ENCODE measurements around the gene KDM5B. TPM values are rescaled to one million over a fixed set of nuclear protein-coding genes. Genes with fewer than 3 reads are reported as not detected.
"Not testable (repeated sequence)": the region's sequence is repeated elsewhere in the genome, so short reads cannot be mapped to it uniquely, and the experiment has no call there.

The KDM5B gene
- total RNA-seq, 2 experiments from 2014 or later, result 38.4 to 39.4 TPM

GRCh38 chr1:202762019-202762418 is 46.2 kb downstream of the KDM5B start:
- no peaks in the 10 kb centered on the region for H3K9me3 Mint-ChIP-seq
- H3K4me3 Mint-ChIP-seq, result no peak overlapping the region
- peaks cover 24% of the 10 kb centered on the region for H3K36me3 Mint-ChIP-seq
- CTCF ChIA-PET, result interaction anchor here (0.6 to 1.4 kb wide), 2 partner anchors 238 to 1025 kb away, joined by 3 read pairs; no protein-coding TSS in a partner anchor
- H3K27ac Mint-ChIP-seq, result no peak overlapping the region
- no peak for DNase-seq
- no peaks in the 10 kb centered on the region for H3K27me3 Mint-ChIP-seq
- POLR2A ChIA-PET, result no interaction called here
- no peaks in the 10 kb centered on the region for H3K4me1 Mint-ChIP-seq (ENCODE audit: low read depth)
- intact Hi-C loops (cut with micrococcal nuclease), result no loop called here

GRCh38 chr1:202760589-202760988 is 47.6 kb downstream of the KDM5B start:
- ChIA-PET POLR2A (no interaction called here), CTCF (interaction anchor here (1.1 kb wide), 1 partner anchor 10 kb away, joined by 3 read pairs; no protein-coding TSS in a partner anchor)
- no peak overlapping the region for H3K27ac Mint-ChIP-seq
- no peak for DNase-seq
- no peaks in the 10 kb centered on the region for H3K9me3 Mint-ChIP-seq
- H3K4me1 Mint-ChIP-seq (ENCODE audit: low read depth), result no peaks in the 10 kb centered on the region
- H3K27me3 Mint-ChIP-seq, result no peaks in the 10 kb centered on the region
- H3K4me3 Mint-ChIP-seq, result no peak overlapping the region
- peaks cover 26% of the 10 kb centered on the region for H3K36me3 Mint-ChIP-seq
- intact Hi-C loops (cut with micrococcal nuclease), result no loop called here

GRCh38 chr1:202756391-202756790 is 51.8 kb downstream of the KDM5B start:
- ChIA-PET POLR2A (no interaction called here), CTCF (no interaction called here)
- H3K9me3 Mint-ChIP-seq, result no peaks in the 10 kb centered on the region
- no peak for DNase-seq
- H3K4me3 Mint-ChIP-seq, result no peak overlapping the region
- H3K27ac Mint-ChIP-seq, result no peak overlapping the region
- intact Hi-C loops (cut with micrococcal nuclease), result no loop called here
- no peaks in the 10 kb centered on the region for H3K27me3 Mint-ChIP-seq
- no peaks in the 10 kb centered on the region for H3K4me1 Mint-ChIP-seq (ENCODE audit: low read depth)
- H3K36me3 Mint-ChIP-seq, result peaks cover 31% of the 10 kb centered on the region

- peaks cover 31% of the 10 kb centered on the region for H3K36me3 Mint-ChIP-seq
- CTCF ChIA-PET, result no interaction called here
These were observed 53.9 kb downstream of the KDM5B start for GRCh38 chr1:202754293-202754692.

GRCh38 chr1:202752774-202753173 is 55.4 kb downstream of the KDM5B start:
- intact Hi-C loops (cut with micrococcal nuclease), result loop anchor here (5.0 kb wide), 1 partner anchor 100 kb away; no protein-coding TSS in a partner anchor
- POLR2A ChIA-PET, result no interaction called here

More at GRCh38 chr1:202754293-202754692, 53.9 kb downstream of the KDM5B start:
- Mint-ChIP-seq H3K27me3 (no peaks in the 10 kb centered on the region), H3K4me3 (no peak overlapping the region), H3K9me3 (no peaks in the 10 kb centered on the region), H3K27ac (no peak overlapping the region), H3K4me1 (ENCODE audit: low read depth) (no peaks in the 10 kb centered on the region)
- POLR2A ChIA-PET, result interaction anchor here (0.7 kb wide), 1 partner anchor 344 kb away, joined by 3 read pairs; no protein-coding TSS in a partner anchor
- DNase-seq, result no peak
- intact Hi-C loops (cut with micrococcal nuclease), result loop anchor here (5.0 kb wide), 1 partner anchor 98 kb away; no protein-coding TSS in a partner anchor

GRCh38 chr1:202750761-202751160 is 57.5 kb downstream of the KDM5B start:
- ChIA-PET CTCF (interaction anchor here (0.9 to 3.5 kb wide), 7 partner anchors 10 to 249 kb away, joined by 3 to 13 read pairs (median 4); no protein-coding TSS in a partner anchor), POLR2A (no interaction called here)
- Mint-ChIP-seq H3K4me3 (no peak overlapping the region), H3K27me3 (no peaks in the 10 kb centered on the region), H3K9me3 (no peaks in the 10 kb centered on the region), H3K27ac (no peak overlapping the region), H3K36me3 (peaks cover 36% of the 10 kb centered on the region), H3K4me1 (ENCODE audit: low read depth) (no peaks in the 10 kb centered on the region)
- intact Hi-C loops (cut with micrococcal nuclease), result loop anchor here (2.0 to 5.0 kb wide), 2 partner anchors 102 to 248 kb away; no protein-coding TSS in a partner anchor
- no peak for DNase-seq

More at GRCh38 chr1:202752774-202753173, 55.4 kb downstream of the KDM5B start:
- H3K27me3 Mint-ChIP-seq, result no peaks in the 10 kb centered on the region
- H3K9me3 Mint-ChIP-seq, result no peaks in the 10 kb centered on the region
- no peaks in the 10 kb centered on the region for H3K4me1 Mint-ChIP-seq (ENCODE audit: low read depth)
- no peak for DNase-seq
- no peak overlapping the region for H3K27ac Mint-ChIP-seq
- peaks cover 36% of the 10 kb centered on the region for H3K36me3 Mint-ChIP-seq
- no peak overlapping the region for H3K4me3 Mint-ChIP-seq
- CTCF ChIA-PET, result interaction anchor here (1.0 to 3.5 kb wide), 4 partner anchors 99 to 247 kb away, joined by 3 to 13 read pairs (median 3); no protein-coding TSS in a partner anchor

GRCh38 chr1:202750024-202750423 is 58.2 kb downstream of the KDM5B start:
- intact Hi-C loops (cut with micrococcal nuclease), result loop anchor here (2.0 to 5.0 kb wide), 2 partner anchors 102 to 249 kb away; no protein-coding TSS in a partner anchor
- Mint-ChIP-seq H3K4me1 (ENCODE audit: low read depth) (no peaks in the 10 kb centered on the region), H3K36me3 (peaks cover 38% of the 10 kb centered on the region), H3K27me3 (no peaks in the 10 kb centered on the region), H3K9me3 (peaks cover under 1% of the 10 kb centered on the region), H3K4me3 (no peak overlapping the region), H3K27ac (no peak overlapping the region)
- POLR2A ChIA-PET, result no interaction called here
- CTCF ChIA-PET, result interaction anchor here (0.7 to 3.5 kb wide), 5 partner anchors 10 to 250 kb away, joined by 3 to 13 read pairs (median 3); partner anchors contain the start of gene PCAT6
- no peak for DNase-seq

GRCh38 chr1:202745323-202745888 is 62.8 kb downstream of the KDM5B start:
- Mint-ChIP-seq H3K9me3 (peaks cover 4% of the 10 kb centered on the region), H3K36me3 (peaks cover 54% of the 10 kb centered on the region), H3K4me3 (no peak overlapping the region), H3K27ac (no peak overlapping the region), H3K27me3 (no peaks in the 10 kb centered on the region), H3K4me1 (ENCODE audit: low read depth) (no peaks in the 10 kb centered on the region)
- intact Hi-C loops (cut with micrococcal nuclease), result no loop called here
- no peak for DNase-seq
- ChIA-PET CTCF (interaction anchor here (0.8 kb wide), 1 partner anchor 293 kb away, joined by 3 read pairs; no protein-coding TSS in a partner anchor), POLR2A (no interaction called here)

GRCh38 chr1:202744770-202745169 is 63.5 kb downstream of the KDM5B start:
- H3K9me3 Mint-ChIP-seq; H3K27ac Mint-ChIP-seq; H3K4me1 Mint-ChIP-seq (ENCODE audit: low read depth); POLR2A ChIA-PET; CTCF ChIA-PET; H3K27me3 Mint-ChIP-seq; DNase-seq; H3K4me3 Mint-ChIP-seq; intact Hi-C loops (cut with micrococcal nuclease): not testable (repeated sequence)
- H3K36me3 Mint-ChIP-seq, result peaks cover 54% of the 10 kb centered on the region

GRCh38 chr1:202742496-202742895 is 65.7 kb downstream of the KDM5B start:
- ChIA-PET POLR2A (no interaction called here), CTCF (no interaction called here)
- Mint-ChIP-seq H3K36me3 (peaks cover 48% of the 10 kb centered on the region), H3K4me1 (ENCODE audit: low read depth) (no peaks in the 10 kb centered on the region), H3K27me3 (no peaks in the 10 kb centered on the region), H3K9me3 (peaks cover 4% of the 10 kb centered on the region), H3K4me3 (no peak overlapping the region), H3K27ac (no peak overlapping the region)
- intact Hi-C loops (cut with micrococcal nuclease), result no loop called here
- DNase-seq, result no peak

GRCh38 chr1:202733251-202733650 is 75.0 kb downstream of the KDM5B start:
- H3K9me3 Mint-ChIP-seq, result no peaks in the 10 kb centered on the region
- ChIA-PET POLR2A (no interaction called here), CTCF (no interaction called here)
- H3K27me3 Mint-ChIP-seq, result no peaks in the 10 kb centered on the region
- no peak overlapping the region for H3K27ac Mint-ChIP-seq
- DNase-seq, result no peak
- no peaks in the 10 kb centered on the region for H3K4me1 Mint-ChIP-seq (ENCODE audit: low read depth)
- H3K36me3 Mint-ChIP-seq, result peaks cover 38% of the 10 kb centered on the region
- intact Hi-C loops (cut with micrococcal nuclease), result no loop called here
- H3K4me3 Mint-ChIP-seq, result no peak overlapping the region

- H3K4me3 Mint-ChIP-seq, result no peak overlapping the region
- ChIA-PET CTCF (interaction anchor here (1.3 to 1.6 kb wide), 3 partner anchors 10 to 123 kb away, joined by 3 to 7 read pairs (median 6); no protein-coding TSS in a partner anchor), POLR2A (no interaction called here)
- no peak overlapping the region for H3K27ac Mint-ChIP-seq
- intact Hi-C loops (cut with micrococcal nuclease), result no loop called here
- no peak for DNase-seq
- peaks cover 32% of the 10 kb centered on the region for H3K36me3 Mint-ChIP-seq
- no peaks in the 10 kb centered on the region for H3K4me1 Mint-ChIP-seq (ENCODE audit: low read depth)
- H3K27me3 Mint-ChIP-seq, result no peaks in the 10 kb centered on the region
- H3K9me3 Mint-ChIP-seq, result no peaks in the 10 kb centered on the region
These were observed 79.3 kb downstream of the KDM5B start for GRCh38 chr1:202728951-202729350.

GRCh38 chr1:202725526-202725925 is 82.7 kb downstream of the KDM5B start:
- H3K9me3 Mint-ChIP-seq, result no peaks in the 10 kb centered on the region
- H3K4me1 Mint-ChIP-seq (ENCODE audit: low read depth), result no peaks in the 10 kb centered on the region
- H3K36me3 Mint-ChIP-seq, result peaks cover 10% of the 10 kb centered on the region
- intact Hi-C loops (cut with micrococcal nuclease), result no loop called here
- H3K27ac Mint-ChIP-seq, result no peak overlapping the region
- CTCF ChIA-PET, result interaction anchor here (1.2 to 1.4 kb wide), 2 partner anchors 381 to 533 kb away, joined by 3 to 4 read pairs; no protein-coding TSS in a partner anchor
- no peaks in the 10 kb centered on the region for H3K27me3 Mint-ChIP-seq
- POLR2A ChIA-PET, result no interaction called here
- no peak for DNase-seq
- H3K4me3 Mint-ChIP-seq, result no peak overlapping the region

All from activated CD4-positive, alpha-beta memory T cell treated with anti-CD3 and anti-CD28 coated beads for 36 hours (primary cell).